NCI-H2029 (cell line): Measurements from ENCODE around the gene ACSF2.
A peak's percentile ranks its signal among the peaks of the same experiment; 100 is the strongest.

Source experiments
- DNase-seq: peaks from one replicate; lab custom pipeline; 2025; lab: John Stamatoyannopoulos, UW

The ACSF2 gene

GRCh38 chr17:50477976-50478375 lies 52.0 kb downstream of the ACSF2 start:
- no peak for DNase-seq

- DNase-seq, result peak; percentile 83
These were observed 52.7 kb downstream of the ACSF2 start, which contains the start of gene RSAD1 for GRCh38 chr17:50478391-50479381. TSS of gene RSAD1 (plus strand) at chr17:50478860. CDS start at chr17:50478885, 25 bp downstream.

- DNase-seq, result peak; percentile 46
These were observed 53.6 kb downstream of the ACSF2 start for GRCh38 chr17:50479522-50480141.

- no peak for DNase-seq
These were observed 54.2 kb downstream of the ACSF2 start for GRCh38 chr17:50480142-50480764.

- no peak for DNase-seq
These were observed 55.0 kb downstream of the ACSF2 start for GRCh38 chr17:50480854-50481490.

GRCh38 chr17:50481648-50482047 lies 55.6 kb downstream of the ACSF2 start:
- DNase-seq, result no peak

- DNase-seq, result no peak
These were observed 56.1 kb downstream of the ACSF2 start for GRCh38 chr17:50482110-50482509.

- DNase-seq, result peak; percentile 53
These were observed 56.5 kb downstream of the ACSF2 start for GRCh38 chr17:50482516-50482915.

GRCh38 chr17:50483266-50483665 lies 57.2 kb downstream of the ACSF2 start:
- DNase-seq, result no peak

GRCh38 chr17:50484386-50485155 lies 58.6 kb downstream of the ACSF2 start:
- DNase-seq, result no peak

GRCh38 chr17:50487213-50488096 lies 61.4 kb downstream of the ACSF2 start:
- DNase-seq, result no peak

GRCh38 chr17:50488880-50489279 lies 62.9 kb downstream of the ACSF2 start:
- DNase-seq, result no peak

- DNase-seq, result no peak
These were observed 65.5 kb downstream of the ACSF2 start for GRCh38 chr17:50491505-50491904.

GRCh38 chr17:50492214-50492613 lies 66.2 kb downstream of the ACSF2 start:
- DNase-seq, result no peak

GRCh38 chr17:50493744-50494143 lies 67.7 kb downstream of the ACSF2 start:
- DNase-seq, result no peak

GRCh38 chr17:50495217-50495823 lies 69.3 kb downstream of the ACSF2 start:
- no peak for DNase-seq

GRCh38 chr17:50495918-50496317 lies 69.9 kb downstream of the ACSF2 start:
- no peak for DNase-seq

GRCh38 chr17:50498021-50498874 lies 72.2 kb downstream of the ACSF2 start:
- DNase-seq, result no peak

GRCh38 chr17:50499270-50499669 lies 73.3 kb downstream of the ACSF2 start:
- DNase-seq, result no peak
